ENCODE data around the gene FBXW5. TPM values are rescaled to one million over a fixed set of nuclear protein-coding genes. Genes with fewer than 3 reads are reported as not detected.

The FBXW5 gene
- polyA plus RNA-seq, 1 donor from 2014 or later, result 138 TPM

GRCh38 chr9:136963341-136963740, 18.8 kb upstream of the FBXW5 start:
- Histone ChIP-seq H3K9me2 (ENCODE audit: insufficient read depth, low read length) (no peaks in the 10 kb centered on the region), H3K27ac (ENCODE audit: low read length) (no peak overlapping the region), H3K27me3 (ENCODE audit: insufficient read depth, low read depth, low read length) (no peaks in the 10 kb centered on the region), H2AFZ (ENCODE audit: low read depth, low read length) (no peak overlapping the region), H3K9me3 (ENCODE audit: low read length) (no peaks in the 10 kb centered on the region), H3K9ac (ENCODE audit: low read length) (no peak overlapping the region), H3K4me3 (ENCODE audit: low read length) (no peak overlapping the region), H4K20me1 (ENCODE audit: insufficient read depth) (no peaks in the 10 kb centered on the region), H3K36me3 (ENCODE audit: insufficient read depth, low read length) (no peaks in the 10 kb centered on the region), H3K4me2 (ENCODE audit: low read length) (no peak overlapping the region), H3F3A (ENCODE audit: insufficient read depth, low read length, poor library complexity, severe bottlenecking) (no peaks in the 10 kb centered on the region), H3K79me2 (replicated peaks; ENCODE audit: insufficient read depth, low read length) (no peaks in the 10 kb centered on the region)
- TF ChIP-seq MXI1 (conservative IDR thresholded peaks at IDR 0.05; ENCODE audit: poor library complexity, severe bottlenecking) (no peak), SMC3 (conservative IDR thresholded peaks at IDR 0.05; ENCODE audit: poor library complexity) (no peak), TAF1 (IDR thresholded peaks at IDR 0.05; ENCODE audit: low read depth) (no peak), CTCF (IDR thresholded peaks at IDR 0.05; ENCODE audit: poor library complexity, severe bottlenecking) (no peak), REST (IDR thresholded peaks at IDR 0.05; ENCODE audit: borderline replicate concordance) (no peak), EP300 (conservative IDR thresholded peaks at IDR 0.05; ENCODE audit: poor library complexity, severe bottlenecking) (no peak), RAD21 (conservative IDR thresholded peaks at IDR 0.05) (no peak), POLR2AphosphoS5 (IDR thresholded peaks at IDR 0.05) (no peak), EZH2 (IDR thresholded peaks at IDR 0.05; ENCODE audit: borderline replicate concordance, insufficient read depth, low read length, poor library complexity, severe bottlenecking) (no peak)

- no peak overlapping the region for H3K27ac ChIP-seq (ENCODE audit: low read length)
- no peak overlapping the region for H3K9ac ChIP-seq (ENCODE audit: low read length)
- no peaks in the 10 kb centered on the region for H3K36me3 ChIP-seq (ENCODE audit: insufficient read depth, low read length)
- H3K4me2 ChIP-seq (ENCODE audit: low read length), result no peak overlapping the region
- no peak overlapping the region for H3K4me3 ChIP-seq (ENCODE audit: low read length)
- no peaks in the 10 kb centered on the region for H3K27me3 ChIP-seq (ENCODE audit: insufficient read depth, low read depth, low read length)
- no peaks in the 10 kb centered on the region for H4K20me1 ChIP-seq (ENCODE audit: insufficient read depth)
- no peaks in the 10 kb centered on the region for H3K9me3 ChIP-seq (ENCODE audit: low read length)
- H3K79me2 ChIP-seq (replicated peaks; ENCODE audit: insufficient read depth, low read length), result no peaks in the 10 kb centered on the region
- no peak overlapping the region for H2AFZ ChIP-seq (ENCODE audit: low read depth, low read length)
- no peaks in the 10 kb centered on the region for H3K9me2 ChIP-seq (ENCODE audit: insufficient read depth, low read length)
- no peaks in the 10 kb centered on the region for H3F3A ChIP-seq (ENCODE audit: insufficient read depth, low read length, poor library complexity, severe bottlenecking)
- TF ChIP-seq RAD21 (conservative IDR thresholded peaks at IDR 0.05) (no peak), EZH2 (IDR thresholded peaks at IDR 0.05; ENCODE audit: borderline replicate concordance, insufficient read depth, low read length, poor library complexity, severe bottlenecking) (no peak), SMC3 (conservative IDR thresholded peaks at IDR 0.05; ENCODE audit: poor library complexity) (no peak), MXI1 (conservative IDR thresholded peaks at IDR 0.05; ENCODE audit: poor library complexity, severe bottlenecking) (no peak), REST (IDR thresholded peaks at IDR 0.05; ENCODE audit: borderline replicate concordance) (no peak), TAF1 (IDR thresholded peaks at IDR 0.05; ENCODE audit: low read depth) (no peak), CTCF (IDR thresholded peaks at IDR 0.05; ENCODE audit: poor library complexity, severe bottlenecking) (no peak), POLR2AphosphoS5 (IDR thresholded peaks at IDR 0.05) (no peak), EP300 (conservative IDR thresholded peaks at IDR 0.05; ENCODE audit: poor library complexity, severe bottlenecking) (no peak)
These were observed 18.2 kb upstream of the FBXW5 start for GRCh38 chr9:136962701-136963248.
